HCT116 (cell line): ENCODE measurements around the gene MBTPS1. TPM values are rescaled to one million over a fixed set of nuclear protein-coding genes. Genes with fewer than 3 reads are reported as not detected.

Experiments
- ATAC-seq: fragments of 200-7000 bp; cut with Tn5 transposase; 2 replicates; pipeline ENCODE4 v1.9.1; 2020; ENCODE audit warnings: mild to moderate bottlenecking, moderate library complexity
- BruUV-seq: library from RNA; stranded (reverse); fragments of 400-500 nt; replicated peaks from 2 replicates; lab custom pipeline; 2021; lab: Mats Ljungman, UMichigan
- CTCF ChIA-PET: fragments of 300-600 bp; sonication (Branson Sonifier 250); formaldehyde crosslinking; loops from one replicate; lab custom pipeline; 2021; ENCODE audit warnings: antibody characterized with exemption; lab: Charles Lee
- POLR2A ChIA-PET: fragments of 300-600, 350-600 bp; sonication (Branson Sonifier 250); formaldehyde crosslinking; loops from one replicate; lab custom pipeline; 2021; ENCODE audit warnings: antibody characterized with exemption; lab: Charles Lee
- RAD21 ChIA-PET, 2 experiments: fragments of 300-600 bp; sonication (Branson Sonifier 250); formaldehyde crosslinking; loops; one replicate each; lab custom pipeline; 2023; ENCODE audit warnings: low total read pairs in 2 of 2; ENCODE audit not compliant: uncharacterized antibody in 2 of 2, unreplicated experiment in 2 of 2, low non-redundant PET in 1 of 2; lab: Charles Lee
- DNase-seq: peaks from one replicate; pipeline ENCODE4 v3.0.0-alpha.2; 2010; ENCODE audit warnings: low read depth, low spot score
- H2AFZ ChIP-seq: fragments of 200-600 bp; shearing (Covaris generic), sonication (generic); 2 replicates; pipeline ENCODE4 v1.6.1; 2017; ENCODE audit warnings: low read depth, mixed run types, mixed read lengths, antibody characterized with exemption, low read length; ENCODE audit not compliant: poor library complexity, severe bottlenecking
- H3K27ac ChIP-seq: 2 replicates; pipeline ENCODE4 v1.5.1; 2012; ENCODE audit warnings: low read depth, low read length
- H3K27me3 ChIP-seq: fragments of 200-600 bp; sonication (generic); 2 replicates; pipeline ENCODE4 v1.6.1; 2016; ENCODE audit warnings: mixed run types, low read length, mixed read lengths; ENCODE audit not compliant: insufficient read depth
- H3K36me3 ChIP-seq, 2 experiments: fragments of 200-500 bp in 1 of 2; fragments of 200-600 bp in 1 of 2; sonication (Bioruptor generic) in 1 of 2; sonication (generic) in 1 of 2; 2 replicates each; pipeline versions ENCODE4 v1.5.1 to v1.6.1; 2014 to 2016; ENCODE audit warnings: low read length in 2 of 2, inconsistent platforms in 1 of 2, mixed read lengths in 1 of 2, mixed run types in 1 of 2; ENCODE audit not compliant: insufficient read depth in 2 of 2, control insufficient read depth in 1 of 2
- H3K4me1 ChIP-seq, 2 experiments: fragments of 200-600 bp in 1 of 2; sonication (generic) in 1 of 2; 2 replicates each; pipeline versions ENCODE4 v1.5.1 to v1.6.1; 2012 to 2017; ENCODE audit warnings: low read length in 2 of 2, inconsistent platforms in 1 of 2, mild to moderate bottlenecking in 1 of 2, mixed read lengths in 1 of 2, mixed run types in 1 of 2, moderate library complexity in 1 of 2; ENCODE audit not compliant: insufficient read depth in 2 of 2, control insufficient read depth in 1 of 2
- H3K4me2 ChIP-seq: fragments of 200-600 bp; sonication (generic); 2 replicates; pipeline ENCODE4 v1.6.1; 2017; ENCODE audit warnings: mixed run types, low read length, mixed read lengths
- H3K4me3 ChIP-seq, 2 experiments: fragments of 200-600 bp in 1 of 2; sonication (generic) in 1 of 2; replicated peaks in 1 of 2; 2 replicates each; pipeline ENCODE4 v1.5.1; 2011 to 2016; ENCODE audit warnings: low read length in 2 of 2, control low read depth in 1 of 2, low read depth in 1 of 2, mild to moderate bottlenecking in 1 of 2, mixed read lengths in 1 of 2, mixed run types in 1 of 2
- H3K79me2 ChIP-seq: fragments of 200-600 bp; sonication (generic); 2 replicates; pipeline ENCODE4 v1.6.1; 2017; ENCODE audit warnings: mild to moderate bottlenecking, mixed run types, low read length, moderate library complexity, mixed read lengths; ENCODE audit not compliant: insufficient read depth
- H3K9ac ChIP-seq: fragments of 200-600 bp; sonication (generic); 2 replicates; pipeline ENCODE4 v1.6.1; 2016; ENCODE audit warnings: low read length, mixed read lengths
- H3K9me2 ChIP-seq: fragments of 200-600 bp; sonication (generic), shearing (Covaris generic); 2 replicates; pipeline ENCODE4 v1.6.1; 2017; ENCODE audit warnings: mixed run types, mild to moderate bottlenecking, moderate library complexity; ENCODE audit not compliant: insufficient read depth
- H3K9me3 ChIP-seq, 2 experiments: fragments of 200-500 bp in 1 of 2; fragments of 200-600 bp in 1 of 2; sonication (Bioruptor generic) in 1 of 2; sonication (generic) in 1 of 2; 2 replicates each; pipeline ENCODE4 v1.6.1; 2014 to 2017; ENCODE audit warnings: low read length in 2 of 2, mixed read lengths in 2 of 2, inconsistent platforms in 1 of 2, low read depth in 1 of 2, mild to moderate bottlenecking in 1 of 2, mixed run types in 1 of 2, moderate library complexity in 1 of 2; ENCODE audit not compliant: control insufficient read depth in 1 of 2, insufficient read depth in 1 of 2
- H4K20me1 ChIP-seq: fragments of 200-600 bp; sonication (generic), shearing (Covaris generic); 2 replicates; pipeline ENCODE4 v1.6.1; 2017; ENCODE audit warnings: mixed run types, mild to moderate bottlenecking, moderate library complexity; ENCODE audit not compliant: insufficient read depth
- ATF3 ChIP-seq: IDR thresholded peaks from 2 replicates; pipeline ENCODE4 v1.6.1; 2012
- CBX3 ChIP-seq: IDR thresholded peaks from 2 replicates; pipeline ENCODE4 v1.6.1; 2012; ENCODE audit warnings: low read depth
- EGR1 ChIP-seq: IDR thresholded peaks from 2 replicates; pipeline ENCODE4 v1.6.1; 2012; ENCODE audit warnings: low read depth
- EZH2 ChIP-seq: fragments of 200-600 bp; sonication (generic); IDR thresholded peaks from 2 replicates; pipeline ENCODE4 v1.6.1; 2017; ENCODE audit warnings: antibody characterized with exemption, mixed run types
- FOSL1 ChIP-seq: IDR thresholded peaks from 2 replicates; pipeline ENCODE4 v1.6.1; 2012; ENCODE audit warnings: low read depth
- JUND ChIP-seq: IDR thresholded peaks from 2 replicates; pipeline ENCODE4 v1.6.1; 2012
- SIN3A ChIP-seq: IDR thresholded peaks from 2 replicates; pipeline ENCODE4 v1.6.1; 2012; ENCODE audit warnings: low read depth
- YY1 ChIP-seq: IDR thresholded peaks from 2 replicates; pipeline ENCODE4 v1.6.1; 2011; ENCODE audit warnings: low read length, low read depth, moderate library complexity, mild to moderate bottlenecking; ENCODE audit not compliant: insufficient replicate concordance; ENCODE audit errors: extremely low read depth
- ZBTB33 ChIP-seq: IDR thresholded peaks from 2 replicates; pipeline ENCODE4 v1.6.1; 2011; ENCODE audit warnings: mild to moderate bottlenecking, low read length, moderate library complexity; ENCODE audit not compliant: insufficient replicate concordance; ENCODE audit errors: extremely low read depth
- ZFX ChIP-seq: fragments of 450-650 bp; IDR thresholded peaks from 2 replicates; pipeline ENCODE4 v1.6.1; 2017
- ZNF274 ChIP-seq: fragments of 200-500 bp; sonication (Bioruptor generic); IDR thresholded peaks from 2 replicates; pipeline ENCODE4 v1.6.1; 2014; ENCODE audit warnings: mild to moderate bottlenecking, low read depth, low read length, inconsistent platforms
- intact Hi-C: fragments of 100-400 bp; cut with micrococcal nuclease; formaldehyde crosslinking; loops from 2 replicates; pipeline ENCODE4 v1.10.0; 2022
- total RNA-seq: library from RNA; stranded (reverse); gene quantifications from one replicate; pipeline ENCODE4 v1.2.1, GENCODE V29; 2021; ENCODE audit not compliant: unreplicated experiment

The MBTPS1 gene
- total RNA-seq, 1 experiment from 2014 or later = 111 TPM

GRCh38 chr16:84080378-84080777 is 36.4 kb downstream of the MBTPS1 start:
- BruUV-seq = no TSS peak
- no peaks in the 10 kb centered on the region for H3K9me2 ChIP-seq
- ChIA-PET CTCF (interaction anchor here (1.3 kb wide), 1 partner anchor 228 kb away, joined by 5 read pairs; no protein-coding TSS in a partner anchor), RAD21 (no interaction called here), POLR2A (no interaction called here)
- H3K36me3 ChIP-seq = peaks cover 17 to 41% of the 10 kb centered on the region in 2 experiments
- H2AFZ ChIP-seq = no peak overlapping the region
- H3K9me3 ChIP-seq = no peaks in the 10 kb centered on the region
- no peaks in the 10 kb centered on the region for H4K20me1 ChIP-seq
- no peak overlapping the region for H3K4me3 ChIP-seq
- H3K27ac ChIP-seq = no peak overlapping the region
- H3K4me2 ChIP-seq = no peak overlapping the region
- H3K27me3 ChIP-seq = no peaks in the 10 kb centered on the region
- DNase-seq = no peak
- ATAC-seq = no peak
- intact Hi-C loops = no loop called here
- H3K79me2 ChIP-seq = 0 out of 2 replicates have a peak, but pooled peaks cover 6% of the 10 kb centered on the region
- TF ChIP-seq ZBTB33 (no peak), CBX3 (no peak), ATF3 (no peak), SIN3A (no peak), ZNF274 (no peak), EGR1 (no peak), JUND (no peak), EZH2 (no peak), YY1 (no peak), ZFX (no peak), FOSL1 (no peak)
- no peak overlapping the region for H3K9ac ChIP-seq
- H3K4me1 ChIP-seq = no peaks in the 10 kb centered on the region
